HEK293 (cell line): ENCODE measurements around the gene ANKRD6.
A peak's percentile ranks its signal among the peaks of the same experiment; 100 is the strongest.

Experiments
- CTCF ChIA-PET: fragments of 350-600 bp; formaldehyde crosslinking; extraction: SDS; loops from one replicate; lab custom pipeline; 2021; ENCODE audit warnings: antibody characterized with exemption; lab: Yijun Ruan, JAX
- POLR2A ChIA-PET: fragments of 300-600 bp; formaldehyde crosslinking; extraction: SDS; loops from one replicate; lab custom pipeline; 2020; ENCODE audit warnings: antibody characterized with exemption, inconsistent platforms; lab: Yijun Ruan, JAX
- H3K27ac ChIP-seq: fragments of 200-500 bp; sonication (Bioruptor generic); 2 replicates; pipeline ENCODE4 v1.5.1; 2014; ENCODE audit warnings: low read depth, low read length, control low read depth, inconsistent platforms; ENCODE audit errors: extremely low read depth
- H3K36me3 ChIP-seq, 2 experiments: fragments of 200-500 bp in 1 of 2; sonication (Bioruptor generic) in 1 of 2; 1 replicate in 1 of 2; 2 replicates in 1 of 2; pipeline ENCODE4 v1.5.1; 2014 to 2017; ENCODE audit warnings: inconsistent platforms in 2 of 2, low read length in 2 of 2; ENCODE audit not compliant: control insufficient read depth in 2 of 2, insufficient read depth in 1 of 2
- H3K4me1 ChIP-seq: fragments of 200-500 bp; sonication (Bioruptor generic); 2 replicates; pipeline ENCODE4 v1.5.1; 2014; ENCODE audit warnings: mild to moderate bottlenecking, low read length, inconsistent platforms; ENCODE audit not compliant: control insufficient read depth, insufficient read depth
- H3K4me3 ChIP-seq: 2 replicates; pipeline ENCODE4 v1.5.1; 2011; ENCODE audit warnings: low read depth, mild to moderate bottlenecking, control low read depth, low read length, moderate library complexity
- H3K9me3 ChIP-seq: fragments of 200-500 bp; sonication (Bioruptor generic); 2 replicates; pipeline ENCODE4 v1.5.1; 2014; ENCODE audit warnings: low read depth, low read length, inconsistent platforms; ENCODE audit not compliant: control insufficient read depth, insufficient read depth
- GLIS1 ChIP-seq: fragments of 450-650 bp; formaldehyde crosslinking; IDR thresholded peaks from 2 replicates; pipeline ENCODE4 v1.5.1; 2016; ENCODE audit warnings: missing biosample characterization, missing genetic modification characterization
- KLF16 ChIP-seq: fragments of 450-650 bp; formaldehyde crosslinking; IDR thresholded peaks from 2 replicates; pipeline ENCODE4 v1.5.1; 2017; ENCODE audit warnings: missing biosample characterization, missing genetic modification characterization
- KLF9 ChIP-seq: fragments of 450-650 bp; formaldehyde crosslinking; IDR thresholded peaks from 2 replicates; pipeline ENCODE4 v1.5.1; 2016; ENCODE audit warnings: missing biosample characterization, missing genetic modification characterization, low read depth
- SCRT1 ChIP-seq: fragments of 450-650 bp; formaldehyde crosslinking; IDR thresholded peaks from 2 replicates; pipeline ENCODE4 v1.5.1; 2016; ENCODE audit warnings: missing biosample characterization, missing genetic modification characterization, borderline replicate concordance
- SCRT2 ChIP-seq: fragments of 450-650 bp; formaldehyde crosslinking; IDR thresholded peaks from 2 replicates; pipeline ENCODE4 v1.5.1; 2016; ENCODE audit warnings: missing biosample characterization, missing genetic modification characterization
- TCF7L2 ChIP-seq: IDR thresholded peaks from 2 replicates; pipeline ENCODE4 v1.6.1; 2011; ENCODE audit warnings: low read depth, mild to moderate bottlenecking, inconsistent platforms, low read length, moderate library complexity, borderline replicate concordance
- TRIM28 ChIP-seq: IDR thresholded peaks from 2 replicates; pipeline ENCODE4 v1.6.1; 2011; ENCODE audit warnings: low read length, control low read depth, borderline replicate concordance
- YY1 ChIP-seq: fragments of 450-650 bp; formaldehyde crosslinking; IDR thresholded peaks from 2 replicates; pipeline ENCODE4 v1.5.1; 2018; ENCODE audit warnings: missing biosample characterization, missing genetic modification characterization
- ZBTB7A ChIP-seq: fragments of 450-650 bp; formaldehyde crosslinking; IDR thresholded peaks from 2 replicates; pipeline ENCODE4 v1.5.1; 2016; ENCODE audit warnings: low read depth, missing biosample characterization, missing genetic modification characterization
- ZNF112 ChIP-seq: fragments of 450-650 bp; formaldehyde crosslinking; IDR thresholded peaks from 2 replicates; pipeline ENCODE4 v1.5.0; 2017; ENCODE audit warnings: missing biosample characterization, missing genetic modification characterization
- ZNF133 ChIP-seq: fragments of 450-650 bp; formaldehyde crosslinking; IDR thresholded peaks from 2 replicates; pipeline ENCODE4 v1.5.1; 2016; ENCODE audit warnings: missing biosample characterization, missing genetic modification characterization
- ZNF138 ChIP-seq: fragments of 450-650 bp; formaldehyde crosslinking; IDR thresholded peaks from 2 replicates; pipeline ENCODE4 v1.5.1; 2016; ENCODE audit warnings: missing biosample characterization, missing genetic modification characterization, borderline replicate concordance
- ZNF157 ChIP-seq: fragments of 450-650 bp; formaldehyde crosslinking; IDR thresholded peaks from 2 replicates; pipeline ENCODE4 v1.5.1; 2016; ENCODE audit warnings: missing biosample characterization, missing genetic modification characterization
- ZNF221 ChIP-seq: fragments of 450-650 bp; formaldehyde crosslinking; IDR thresholded peaks from 2 replicates; pipeline ENCODE4 v1.5.1; 2017; ENCODE audit warnings: missing biosample characterization, missing genetic modification characterization, borderline replicate concordance
- ZNF24 ChIP-seq: fragments of 450-650 bp; formaldehyde crosslinking; IDR thresholded peaks from 2 replicates; pipeline ENCODE4 v1.5.1; 2016; ENCODE audit warnings: missing biosample characterization, missing genetic modification characterization
- ZNF501 ChIP-seq: fragments of 450-650 bp; formaldehyde crosslinking; IDR thresholded peaks from 2 replicates; pipeline ENCODE4 v1.5.1; 2016; ENCODE audit warnings: missing biosample characterization, missing genetic modification characterization
- ZNF785 ChIP-seq: fragments of 450-650 bp; formaldehyde crosslinking; IDR thresholded peaks from 2 replicates; pipeline ENCODE4 v1.5.1; 2016; ENCODE audit warnings: missing biosample characterization, missing genetic modification characterization
- ZSCAN23 ChIP-seq: fragments of 450-650 bp; formaldehyde crosslinking; IDR thresholded peaks from 2 replicates; pipeline ENCODE4 v1.5.1; 2016; ENCODE audit warnings: missing biosample characterization, missing genetic modification characterization
- TF ChIP-seq, protein P1 (sequence below): fragments of 450-650 bp; formaldehyde crosslinking; IDR thresholded peaks from 2 replicates; pipeline ENCODE4 v1.5.1; 2017; ENCODE audit warnings: missing biosample characterization, missing genetic modification characterization
- TF ChIP-seq, protein P2 (sequence below): fragments of 450-650 bp; formaldehyde crosslinking; IDR thresholded peaks from 2 replicates; pipeline ENCODE4 v1.5.1; 2017; ENCODE audit warnings: missing biosample characterization, mild to moderate bottlenecking, missing genetic modification characterization, moderate library complexity
- TF ChIP-seq, protein P3 (sequence below): fragments of 450-650 bp; formaldehyde crosslinking; IDR thresholded peaks from 2 replicates; pipeline ENCODE4 v1.5.1; 2016; ENCODE audit warnings: missing biosample characterization, missing genetic modification characterization
- TF ChIP-seq, protein P4 (sequence below): fragments of 450-650 bp; formaldehyde crosslinking; IDR thresholded peaks from 2 replicates; pipeline ENCODE4 v1.5.1; 2016; ENCODE audit warnings: missing biosample characterization, missing genetic modification characterization

The ANKRD6 gene

DNA sequence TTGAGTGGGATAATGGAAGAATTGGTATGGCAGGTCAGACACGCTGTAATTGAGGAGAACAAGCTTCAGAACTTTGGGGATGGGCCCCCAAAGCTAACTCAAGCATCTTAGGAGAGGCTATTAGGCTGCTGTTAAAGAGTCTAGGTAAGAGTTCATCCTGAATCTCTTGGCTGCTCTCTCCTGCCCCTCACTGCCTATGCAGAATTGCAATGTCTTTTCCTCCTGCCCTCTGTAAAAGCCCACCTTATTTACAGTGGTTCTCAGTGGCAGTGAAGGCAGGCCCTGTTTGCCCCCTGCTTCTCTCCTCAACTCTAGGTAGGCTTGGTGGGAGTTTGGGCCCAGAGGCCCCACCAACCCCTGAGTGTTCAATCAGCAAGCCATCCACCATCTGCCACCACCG, 150.6 kb downstream of the ANKRD6 start:
- H3K4me3 ChIP-seq: no peak overlapping the region
- ChIA-PET CTCF (interaction anchor here (0.9 to 2.2 kb wide), 3 partner anchors 11 to 212 kb away, joined by 3 to 6 read pairs (median 5); no protein-coding TSS in a partner anchor), POLR2A (no interaction called here)
- H3K36me3 ChIP-seq: no peaks in the 10 kb centered on the region
- H3K9me3 ChIP-seq: no peaks in the 10 kb centered on the region
- TF ChIP-seq ZNF24 (tag by site-specific recombination) (no peak), YY1 (tag by site-specific recombination) (no peak), GLIS1 (no peak), ZNF221 (tag by site-specific recombination) (no peak), ZNF157 (tag by site-specific recombination) (no peak)
- TF ChIP-seq, protein P1, sequence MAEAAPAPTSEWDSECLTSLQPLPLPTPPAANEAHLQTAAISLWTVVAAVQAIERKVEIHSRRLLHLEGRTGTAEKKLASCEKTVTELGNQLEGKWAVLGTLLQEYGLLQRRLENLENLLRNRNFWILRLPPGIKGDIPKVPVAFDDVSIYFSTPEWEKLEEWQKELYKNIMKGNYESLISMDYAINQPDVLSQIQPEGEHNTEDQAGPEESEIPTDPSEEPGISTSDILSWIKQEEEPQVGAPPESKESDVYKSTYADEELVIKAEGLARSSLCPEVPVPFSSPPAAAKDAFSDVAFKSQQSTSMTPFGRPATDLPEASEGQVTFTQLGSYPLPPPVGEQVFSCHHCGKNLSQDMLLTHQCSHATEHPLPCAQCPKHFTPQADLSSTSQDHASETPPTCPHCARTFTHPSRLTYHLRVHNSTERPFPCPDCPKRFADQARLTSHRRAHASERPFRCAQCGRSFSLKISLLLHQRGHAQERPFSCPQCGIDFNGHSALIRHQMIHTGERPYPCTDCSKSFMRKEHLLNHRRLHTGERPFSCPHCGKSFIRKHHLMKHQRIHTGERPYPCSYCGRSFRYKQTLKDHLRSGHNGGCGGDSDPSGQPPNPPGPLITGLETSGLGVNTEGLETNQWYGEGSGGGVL: no peak
- H3K27ac ChIP-seq: no peak overlapping the region
- H3K4me1 ChIP-seq: no peaks in the 10 kb centered on the region

DNA sequence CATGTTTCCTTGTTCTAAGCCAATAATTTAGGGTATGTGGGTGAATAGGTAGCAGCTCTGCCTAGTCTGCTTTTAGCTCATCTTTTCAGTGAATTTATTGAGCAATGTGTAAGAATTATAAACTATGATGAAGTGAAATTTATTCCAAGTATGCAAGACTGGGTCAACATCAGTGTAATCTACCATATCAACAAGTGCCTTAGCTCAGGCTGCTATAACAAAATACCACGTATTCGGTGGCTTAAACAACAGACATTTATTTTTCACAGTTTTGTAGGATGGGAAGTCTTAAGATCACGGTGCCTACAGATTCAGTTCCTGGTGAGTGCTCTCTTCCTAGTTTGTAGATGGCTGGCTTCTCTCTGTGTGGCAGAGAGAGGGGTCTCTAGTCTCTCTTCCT, 151.6 kb downstream of the ANKRD6 start:
- ChIA-PET CTCF (interaction anchor here (0.7 to 2.2 kb wide), 3 partner anchors 12 to 212 kb away, joined by 3 to 6 read pairs (median 3); no protein-coding TSS in a partner anchor), POLR2A (no interaction called here)
- Histone ChIP-seq H3K36me3 (no peaks in the 10 kb centered on the region), H3K27ac (no peak overlapping the region), H3K4me3 (no peak overlapping the region), H3K4me1 (no peaks in the 10 kb centered on the region), H3K9me3 (no peaks in the 10 kb centered on the region)
- TF ChIP-seq KLF16 (tag by site-specific recombination): no peak
- TF ChIP-seq SCRT1 (tag by site-specific recombination): peak; percentile 48; the same call in 1 of the 2 replicates
- peak; percentile 79 for TF ChIP-seq SCRT2 (tag by site-specific recombination)
- TF ChIP-seq, protein P2, sequence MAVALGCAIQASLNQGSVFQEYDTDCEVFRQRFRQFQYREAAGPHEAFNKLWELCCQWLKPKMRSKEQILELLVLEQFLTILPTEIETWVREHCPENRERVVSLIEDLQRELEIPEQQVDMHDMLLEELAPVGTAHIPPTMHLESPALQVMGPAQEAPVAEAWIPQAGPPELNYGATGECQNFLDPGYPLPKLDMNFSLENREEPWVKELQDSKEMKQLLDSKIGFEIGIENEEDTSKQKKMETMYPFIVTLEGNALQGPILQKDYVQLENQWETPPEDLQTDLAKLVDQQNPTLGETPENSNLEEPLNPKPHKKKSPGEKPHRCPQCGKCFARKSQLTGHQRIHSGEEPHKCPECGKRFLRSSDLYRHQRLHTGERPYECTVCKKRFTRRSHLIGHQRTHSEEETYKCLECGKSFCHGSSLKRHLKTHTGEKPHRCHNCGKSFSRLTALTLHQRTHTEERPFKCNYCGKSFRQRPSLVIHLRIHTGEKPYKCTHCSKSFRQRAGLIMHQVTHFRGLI (tag by site-specific recombination): no peak

DNA sequence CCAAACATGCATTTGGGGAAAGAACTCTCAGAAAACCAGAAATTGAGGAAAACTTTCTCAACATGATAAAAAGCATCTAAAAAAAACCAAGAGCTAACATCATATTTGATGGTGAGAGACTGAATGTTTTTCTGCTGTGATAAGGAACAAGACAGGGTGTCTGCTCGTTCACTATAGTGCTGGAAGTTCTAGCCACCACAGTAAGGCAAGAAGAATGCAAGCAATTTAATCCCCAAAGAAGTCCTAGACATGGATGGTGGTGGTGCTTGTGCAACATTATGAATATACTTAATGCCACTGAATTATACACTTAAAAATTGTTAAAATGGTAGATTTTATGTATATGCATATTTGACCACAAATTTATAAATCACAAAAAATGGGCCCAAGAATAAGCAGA, 152.2 kb downstream of the ANKRD6 start:
- TF ChIP-seq TCF7L2: no peak
- ChIA-PET CTCF (interaction anchor here (0.7 to 2.2 kb wide), 4 partner anchors 12 to 213 kb away, joined by 3 to 6 read pairs (median 3); no protein-coding TSS in a partner anchor), POLR2A (no interaction called here)
- no peaks in the 10 kb centered on the region for H3K9me3 ChIP-seq
- H3K4me1 ChIP-seq: no peaks in the 10 kb centered on the region
- H3K27ac ChIP-seq: no peak overlapping the region
- H3K4me3 ChIP-seq: no peak overlapping the region
- H3K36me3 ChIP-seq: no peaks in the 10 kb centered on the region

DNA sequence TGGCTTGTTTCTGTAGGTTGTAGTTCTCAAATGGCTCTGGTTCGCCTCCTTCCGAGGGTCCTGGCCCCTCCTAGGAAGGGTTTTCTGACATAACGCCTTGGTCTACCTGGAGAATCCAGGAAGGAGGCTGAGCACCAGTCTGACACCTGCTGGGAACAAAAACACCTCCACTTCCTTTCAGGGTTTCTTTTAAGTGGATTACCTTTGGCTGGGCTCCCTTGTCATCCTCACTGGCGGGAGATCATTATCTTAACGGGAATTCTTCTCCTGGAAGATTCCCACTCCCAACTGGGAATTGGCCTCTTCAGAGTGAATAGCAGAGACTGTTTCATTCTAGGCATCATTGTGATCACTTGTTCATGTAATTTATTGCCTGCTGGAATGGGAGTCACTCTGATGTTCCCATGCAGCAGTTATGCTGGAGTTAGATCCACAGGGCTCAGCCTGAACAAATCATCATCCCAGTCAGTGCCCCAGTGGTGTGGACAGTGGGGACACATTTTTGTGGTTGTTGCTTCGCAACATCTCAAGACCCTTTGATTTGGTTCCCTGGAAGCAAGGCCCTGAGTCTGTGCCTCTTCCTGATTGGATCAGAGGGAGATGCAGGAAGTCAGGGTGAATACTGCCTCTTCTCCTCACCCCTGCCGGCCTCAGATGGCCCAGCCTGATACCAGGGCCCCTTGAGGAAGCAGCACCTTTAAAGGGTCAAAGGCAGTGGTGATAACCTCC, 156.5 kb downstream of the ANKRD6 start:
- Histone ChIP-seq H3K4me3 (no peak overlapping the region), H3K27ac (no peak overlapping the region), H3K4me1 (no peaks in the 10 kb centered on the region), H3K9me3 (no peaks in the 10 kb centered on the region), H3K36me3 (no peaks in the 10 kb centered on the region)
- ChIA-PET POLR2A (interaction anchor here (0.7 kb wide), 1 partner anchor 21 kb away, joined by 6 read pairs; no protein-coding TSS in a partner anchor), CTCF (interaction anchor here (0.6 kb wide), 1 partner anchor 120 kb away, joined by 3 read pairs; no protein-coding TSS in a partner anchor)
- no peak for TF ChIP-seq ZNF133 (tag by site-specific recombination)
- no peak for TF ChIP-seq ZSCAN23 (tag by site-specific recombination)
- TF ChIP-seq KLF9 (tag by site-specific recombination): no peak
- no peak for TF ChIP-seq ZNF138 (tag by site-specific recombination)
- no peak for TF ChIP-seq ZNF785 (tag by site-specific recombination)
- no peak for TF ChIP-seq ZBTB7A
- TF ChIP-seq TRIM28: 0 out of 2 replicates have a peak, but pooled peaks have one; percentile 26
- TF ChIP-seq ZNF501 (tag by site-specific recombination): no peak
- TF ChIP-seq, protein P3, sequence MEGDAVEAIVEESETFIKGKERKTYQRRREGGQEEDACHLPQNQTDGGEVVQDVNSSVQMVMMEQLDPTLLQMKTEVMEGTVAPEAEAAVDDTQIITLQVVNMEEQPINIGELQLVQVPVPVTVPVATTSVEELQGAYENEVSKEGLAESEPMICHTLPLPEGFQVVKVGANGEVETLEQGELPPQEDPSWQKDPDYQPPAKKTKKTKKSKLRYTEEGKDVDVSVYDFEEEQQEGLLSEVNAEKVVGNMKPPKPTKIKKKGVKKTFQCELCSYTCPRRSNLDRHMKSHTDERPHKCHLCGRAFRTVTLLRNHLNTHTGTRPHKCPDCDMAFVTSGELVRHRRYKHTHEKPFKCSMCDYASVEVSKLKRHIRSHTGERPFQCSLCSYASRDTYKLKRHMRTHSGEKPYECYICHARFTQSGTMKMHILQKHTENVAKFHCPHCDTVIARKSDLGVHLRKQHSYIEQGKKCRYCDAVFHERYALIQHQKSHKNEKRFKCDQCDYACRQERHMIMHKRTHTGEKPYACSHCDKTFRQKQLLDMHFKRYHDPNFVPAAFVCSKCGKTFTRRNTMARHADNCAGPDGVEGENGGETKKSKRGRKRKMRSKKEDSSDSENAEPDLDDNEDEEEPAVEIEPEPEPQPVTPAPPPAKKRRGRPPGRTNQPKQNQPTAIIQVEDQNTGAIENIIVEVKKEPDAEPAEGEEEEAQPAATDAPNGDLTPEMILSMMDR (tag by site-specific recombination): no peak
- TF ChIP-seq, protein P4, sequence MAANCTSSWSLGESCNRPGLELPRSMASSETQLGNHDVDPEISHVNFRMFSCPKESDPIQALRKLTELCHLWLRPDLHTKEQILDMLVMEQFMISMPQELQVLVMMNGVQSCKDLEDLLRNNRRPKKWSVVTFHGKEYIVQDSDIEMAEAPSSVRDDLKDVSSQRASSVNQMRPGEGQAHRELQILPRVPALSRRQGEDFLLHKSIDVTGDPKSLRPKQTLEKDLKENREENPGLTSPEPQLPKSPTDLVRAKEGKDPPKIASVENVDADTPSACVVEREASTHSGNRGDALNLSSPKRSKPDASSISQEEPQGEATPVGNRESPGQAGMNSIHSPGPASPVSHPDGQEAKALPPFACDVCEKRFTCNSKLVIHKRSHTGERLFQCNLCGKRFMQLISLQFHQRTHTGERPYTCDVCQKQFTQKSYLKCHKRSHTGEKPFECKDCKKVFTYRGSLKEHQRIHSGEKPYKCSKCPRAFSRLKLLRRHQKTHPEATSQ (tag by site-specific recombination): no peak
- no peak for TF ChIP-seq ZNF112 (tag by site-specific recombination)
